G401.6 (cell line): Measurements from ENCODE around the gene SIRPB2.
"Not testable (repeated sequence)": the region's sequence is repeated elsewhere in the genome, so short reads cannot be mapped to it uniquely, and the experiment has no call there.

Experiments
- FAIRE-seq: peaks from 2 replicates; lab custom pipeline; 2012; peaks lifted over from hg19 to GRCh38; lab: Jason Lieb, UNC

Gene SIRPB2

DNA sequence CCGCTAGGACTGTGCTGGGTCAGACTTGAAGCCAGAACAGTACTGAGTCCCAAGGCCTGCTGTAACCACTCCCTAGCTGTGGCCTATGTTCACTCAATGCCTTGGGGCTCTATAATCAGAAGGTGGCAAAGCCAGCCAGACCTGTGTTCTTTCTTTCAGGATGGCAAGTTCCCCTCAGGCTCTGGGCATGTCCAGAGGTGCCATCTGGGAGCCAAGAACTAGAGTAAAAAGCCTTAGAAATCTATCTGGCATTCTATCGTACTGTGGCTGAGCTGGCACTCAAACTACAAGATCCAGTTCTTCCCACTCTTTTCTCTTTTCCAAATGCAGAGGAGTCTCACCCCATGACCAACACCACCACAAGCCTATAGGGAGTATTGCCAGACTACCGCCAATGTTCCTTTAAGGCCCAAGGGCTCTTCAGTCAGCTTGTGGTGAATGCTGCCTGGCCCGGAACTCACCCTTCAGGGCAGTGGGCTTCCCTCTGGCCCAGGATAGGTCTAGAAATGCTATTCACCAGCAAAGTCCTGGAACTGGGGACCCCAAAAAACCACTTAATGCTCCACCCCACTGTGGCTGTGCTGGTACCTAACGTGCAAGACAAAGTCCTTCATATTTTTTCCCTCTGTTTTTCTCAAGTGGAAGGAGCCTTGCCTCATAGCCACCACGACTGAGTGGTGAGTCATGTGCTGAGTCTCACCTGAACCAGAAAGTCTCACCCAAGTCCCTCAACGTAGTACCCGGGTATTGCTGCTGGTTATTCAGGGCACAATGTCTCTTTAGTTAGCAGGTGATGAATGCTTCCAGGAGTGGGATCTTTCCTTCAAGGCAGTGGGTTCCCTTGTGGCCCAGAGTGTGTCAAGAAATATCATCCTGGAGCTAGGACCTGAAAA is 8.6 kb upstream of the SIRPB2 start:
- FAIRE-seq: no peak

- not testable (repeated sequence) for FAIRE-seq
Observed at GRCh38 chr20:1497371-1497770, 6.2 kb upstream of the SIRPB2 start.

GRCh38 chr20:1496930-1497329 is 5.7 kb upstream of the SIRPB2 start:
- FAIRE-seq: no peak

GRCh38 chr20:1494436-1494835 is 3.2 kb upstream of the SIRPB2 start:
- FAIRE-seq: no peak

DNA sequence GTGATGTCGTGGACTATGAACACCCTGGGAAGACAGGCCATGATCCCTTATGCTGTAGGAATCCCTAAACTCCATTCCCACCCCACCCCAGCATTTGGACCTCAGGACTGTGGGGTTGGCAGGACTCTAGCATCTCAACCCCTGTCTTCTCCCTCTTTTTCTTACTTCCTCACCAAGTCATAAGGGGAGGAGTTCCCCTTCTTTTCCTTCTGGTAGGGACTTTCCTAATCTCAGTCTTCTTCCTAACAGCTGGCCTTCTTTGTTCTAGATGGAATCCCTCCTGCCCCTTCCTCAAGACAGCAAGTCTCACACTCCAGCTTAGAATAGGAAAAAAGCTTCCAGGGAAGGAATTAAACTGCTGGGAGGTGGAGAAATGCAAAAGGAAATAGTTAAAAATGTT is 2.3 kb upstream of the SIRPB2 start:
- FAIRE-seq: no peak

DNA sequence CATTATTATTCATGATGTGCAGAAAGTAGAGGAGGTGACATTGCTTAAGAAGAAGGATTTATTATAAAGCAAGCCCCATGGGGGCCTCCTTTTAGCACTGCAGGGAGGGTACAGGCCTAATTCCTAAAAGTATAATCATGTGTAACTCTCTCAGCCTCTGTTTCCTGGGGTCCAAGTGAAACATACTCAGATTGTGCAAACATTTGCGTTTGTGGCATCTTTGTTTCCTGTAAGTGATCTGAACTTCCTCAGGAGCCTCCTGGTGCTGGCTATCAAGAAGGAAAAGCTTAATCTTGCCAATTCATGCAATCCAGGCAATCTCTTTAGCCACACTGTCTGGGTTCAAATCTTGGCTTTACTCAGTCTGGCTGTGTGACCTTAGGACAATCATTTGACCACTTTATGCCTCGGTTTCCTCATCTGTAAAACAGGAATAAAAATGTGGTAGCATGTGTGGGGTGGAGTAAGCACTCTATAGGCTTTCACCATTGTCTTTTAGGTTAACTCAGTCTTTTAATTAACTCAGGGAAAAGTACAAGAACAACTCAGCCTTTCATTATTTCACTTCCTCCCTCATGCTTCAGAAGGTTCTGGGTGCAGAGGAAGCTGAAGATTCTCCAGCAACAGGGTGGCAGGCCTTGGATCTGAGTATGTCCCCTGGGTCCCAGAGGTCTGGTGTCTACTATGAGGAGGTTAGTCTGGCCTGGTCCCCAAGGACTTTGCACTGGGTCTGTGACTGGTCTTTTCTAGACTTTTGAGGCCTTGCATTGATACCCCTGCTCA is 831 bp upstream of the SIRPB2 start:
- FAIRE-seq: no peak

- no peak for FAIRE-seq
Observed at GRCh38 chr20:1490643-1491195, 501 bp downstream of the SIRPB2 start.

DNA sequence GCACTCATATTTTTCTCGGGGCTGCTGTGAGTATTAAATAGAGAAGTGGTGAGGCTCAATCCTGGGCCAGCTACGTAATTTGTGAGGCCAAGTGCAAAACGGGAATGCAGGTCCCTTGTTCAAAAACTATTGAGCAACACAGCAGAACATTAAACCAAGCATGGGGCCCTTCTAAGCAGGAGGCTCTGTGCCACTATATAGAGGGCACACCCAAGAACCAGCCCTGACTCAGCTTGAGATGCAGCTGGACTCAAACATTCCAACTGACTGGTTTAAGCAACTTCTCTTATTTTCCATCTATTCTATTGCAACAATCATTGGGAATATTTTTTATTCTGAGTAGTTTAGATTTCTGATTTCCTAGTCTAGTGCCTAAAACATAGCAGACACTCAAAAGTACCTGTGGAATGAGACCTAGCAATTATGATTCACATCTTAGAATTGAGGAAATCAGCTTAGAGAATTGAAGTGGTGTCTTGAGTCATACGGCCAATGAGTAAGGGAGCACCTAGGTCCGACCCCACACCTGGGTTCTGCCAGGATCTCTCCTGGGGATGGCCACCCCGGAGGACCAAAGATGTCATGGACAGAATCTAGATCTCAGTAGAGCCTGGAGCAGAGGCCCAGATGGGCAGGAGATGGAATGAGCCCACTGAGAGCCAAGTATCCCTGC is 1.3 kb downstream of the SIRPB2 start:
- no peak for FAIRE-seq

DNA sequence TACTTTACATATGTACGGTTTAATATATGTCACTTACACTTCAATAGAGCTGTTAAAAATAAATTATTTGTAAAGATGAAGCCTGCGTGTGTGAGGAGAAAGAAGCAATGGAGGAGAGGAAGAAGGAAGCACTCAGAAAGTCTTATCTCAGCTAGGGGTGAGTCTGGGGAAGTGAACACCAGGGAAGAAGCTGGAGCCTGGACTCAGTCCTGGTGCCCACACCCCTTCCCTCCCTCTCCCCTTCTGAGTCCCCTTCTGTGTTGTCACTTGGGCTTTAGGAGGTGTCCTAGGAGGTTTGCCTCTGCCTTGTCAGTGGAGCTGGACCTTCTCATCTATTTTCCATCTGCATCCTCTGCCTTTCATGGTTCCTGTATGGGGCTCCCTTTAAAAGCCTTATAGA is 1.9 kb downstream of the SIRPB2 start:
- FAIRE-seq: no peak

DNA sequence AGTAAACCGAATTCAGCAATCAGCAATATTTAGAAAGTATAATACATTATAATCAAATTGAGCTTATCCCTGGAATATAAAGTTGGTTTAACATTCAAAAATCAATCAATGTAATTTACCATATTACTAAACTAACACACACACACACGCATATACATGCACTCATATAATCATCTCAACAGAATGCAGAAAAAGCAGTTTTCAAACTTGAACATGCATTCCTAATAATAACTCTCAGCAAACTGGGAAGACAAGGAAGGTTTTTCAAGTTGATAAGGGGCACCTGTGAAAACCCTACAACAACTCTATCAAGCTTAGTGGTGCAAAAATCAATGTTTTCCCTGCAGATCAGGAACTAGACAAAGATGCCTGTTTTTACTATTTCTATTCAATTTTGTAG is 4.7 kb downstream of the SIRPB2 start:
- no peak for FAIRE-seq

- no peak for FAIRE-seq
Observed at GRCh38 chr20:1484438-1485116, 6.6 kb downstream of the SIRPB2 start.

DNA sequence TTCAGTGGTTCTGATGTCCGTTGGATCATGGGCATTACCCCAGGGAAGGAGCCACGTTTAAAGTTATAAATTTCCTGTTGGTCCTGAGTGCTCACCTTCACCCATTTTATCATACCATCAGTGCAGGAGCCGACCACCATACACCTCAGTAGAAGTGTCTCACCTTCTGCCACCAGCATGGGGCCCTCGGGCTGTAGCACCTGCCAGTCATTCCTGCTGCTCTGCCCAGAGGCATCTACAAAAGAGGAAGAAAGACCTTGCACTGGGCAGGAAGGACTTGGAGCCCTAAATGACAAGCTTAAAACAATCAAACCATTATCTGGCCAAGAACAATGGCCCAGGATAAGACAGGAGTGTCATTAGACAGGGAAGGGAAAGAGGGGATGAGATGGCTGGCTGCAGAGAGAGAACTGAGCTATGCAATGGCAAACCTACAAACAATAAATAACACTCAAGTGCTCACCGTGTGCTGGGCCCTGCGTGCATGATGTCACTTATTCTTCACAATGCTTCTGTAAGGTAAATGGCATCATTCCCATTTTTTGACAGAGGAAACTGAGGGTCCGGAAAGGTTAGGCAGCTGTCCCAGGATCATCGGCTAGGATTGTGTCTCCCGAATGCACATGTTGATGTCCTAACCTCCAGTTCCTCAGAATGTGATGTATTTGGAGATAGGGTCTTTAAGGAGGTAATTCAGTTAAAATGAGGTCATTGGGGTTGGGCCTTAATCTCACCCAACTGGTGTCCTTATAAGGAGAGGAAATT is 11.2 kb downstream of the SIRPB2 start:
- FAIRE-seq: no peak

DNA sequence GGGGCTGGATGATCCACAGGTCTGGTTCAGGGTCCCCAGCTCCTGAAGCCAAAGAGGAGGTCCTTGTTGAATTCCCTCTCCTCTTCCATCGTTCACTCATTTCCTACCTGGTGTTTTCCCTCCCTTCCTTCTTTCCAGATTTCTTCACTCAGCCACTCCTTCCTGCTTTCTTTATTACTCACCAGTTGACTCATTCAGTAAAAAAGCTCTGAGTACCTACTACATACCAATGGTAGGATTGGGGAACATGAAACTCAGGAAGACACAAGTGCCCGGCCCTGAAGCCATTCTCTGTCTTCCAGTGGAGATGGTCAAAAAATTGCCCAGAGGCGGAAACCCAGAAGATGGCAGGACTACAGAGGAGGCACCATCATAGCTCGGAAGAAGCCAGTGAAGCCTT is 12.7 kb downstream of the SIRPB2 start:
- no peak for FAIRE-seq

DNA sequence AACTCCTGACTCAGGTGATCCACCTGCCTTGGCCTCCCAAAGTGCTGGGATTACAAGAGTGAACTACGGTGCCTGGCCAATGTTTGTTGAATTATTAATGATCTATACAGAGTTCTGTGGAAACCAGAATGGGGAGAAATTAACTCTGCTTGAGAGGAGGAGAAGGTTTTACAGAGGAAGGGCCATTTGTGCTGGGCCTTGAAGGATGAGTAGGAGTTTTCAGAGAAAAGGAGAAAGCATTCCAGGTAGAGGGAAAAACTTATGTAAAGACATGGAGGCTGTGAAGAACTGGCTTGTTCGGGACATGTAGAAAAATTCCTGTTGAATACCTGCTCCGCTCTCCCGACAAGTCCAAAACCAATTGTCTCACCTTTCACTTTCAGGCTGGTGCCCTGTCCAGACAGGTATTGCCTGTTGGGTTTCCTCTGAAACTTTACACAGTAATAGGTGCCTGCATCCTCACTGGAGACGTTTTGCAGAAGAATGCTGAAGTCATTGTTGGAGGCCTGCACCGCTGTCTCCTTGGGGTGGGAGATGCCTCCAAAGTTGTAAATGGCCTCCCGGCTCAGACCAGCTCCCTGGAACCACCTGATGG is 13.2 kb downstream of the SIRPB2 start:
- no peak for FAIRE-seq

DNA sequence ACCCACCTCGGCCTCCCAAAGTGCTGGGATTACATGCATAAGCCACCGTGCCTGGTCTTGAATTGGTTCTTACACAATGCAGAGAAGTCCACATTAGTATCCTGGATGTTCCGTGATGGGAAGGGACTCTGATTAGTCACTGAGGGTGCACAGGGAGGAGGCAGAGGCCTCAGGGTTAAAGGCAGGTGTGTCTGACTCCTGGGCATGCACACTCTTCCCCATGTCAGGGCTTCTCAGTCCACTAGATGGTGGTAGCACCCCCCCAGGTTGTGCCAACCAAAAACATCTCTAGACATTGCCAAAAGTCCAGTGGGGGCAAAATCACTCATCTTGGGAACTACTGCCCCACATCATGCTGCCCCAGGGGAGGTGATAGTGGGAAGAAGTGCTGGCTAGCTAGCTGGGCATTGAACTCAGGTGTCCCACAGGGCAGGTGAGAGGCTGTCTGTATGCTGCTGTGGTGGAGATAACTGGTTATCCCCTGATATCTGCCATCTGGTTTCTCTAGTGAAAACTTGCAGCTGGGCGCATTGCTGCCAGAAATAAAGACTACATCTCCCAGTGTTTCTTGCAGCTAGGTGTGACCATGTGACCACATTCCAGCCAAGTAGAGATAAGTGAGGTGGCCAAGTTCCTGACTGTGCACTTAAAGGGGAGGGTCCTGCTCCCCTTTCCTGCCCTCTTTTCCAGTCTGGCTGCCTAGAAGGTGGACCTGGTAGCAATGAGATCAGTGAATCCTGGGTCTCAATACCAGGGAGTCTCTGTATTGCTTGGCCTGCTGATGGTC is 16.2 kb downstream of the SIRPB2 start:
- no peak for FAIRE-seq

GRCh38 chr20:1474325-1474724 is 16.9 kb downstream of the SIRPB2 start:
- FAIRE-seq: no peak

GRCh38 chr20:1473246-1474220 is 17.7 kb downstream of the SIRPB2 start:
- no peak for FAIRE-seq

GRCh38 chr20:1472556-1473245 is 18.5 kb downstream of the SIRPB2 start:
- FAIRE-seq: no peak
